Activated CD4-positive, alpha-beta T cell treated with anti-CD3 and anti-CD28 coated beads, Interleukin-2, amount 50 U/mL, for 24 hours (primary cell): ENCODE data around the gene TNFRSF8.
A peak's percentile ranks its signal among the peaks of the same experiment; 100 is the strongest.

Source experiments
- DNase-seq, 2 donors: peaks; one replicate each; pipeline ENCODE4 v3.0.0-alpha.2; 2020; ENCODE audit warnings: low read depth in 1 of 2, low spot score in 1 of 2

TNFRSF8 gene

GRCh38 chr1:12113433-12114339, 50.6 kb downstream of the TNFRSF8 start:
- DNase-seq = no peak

GRCh38 chr1:12114340-12114683, 51.2 kb downstream of the TNFRSF8 start:
- DNase-seq = no peak

- DNase-seq = no peak
Observed at GRCh38 chr1:12114916-12115315, 51.8 kb downstream of the TNFRSF8 start.

- no peak for DNase-seq
Observed at GRCh38 chr1:12121212-12122003, 58.3 kb downstream of the TNFRSF8 start.

GRCh38 chr1:12123172-12123571, 60.1 kb downstream of the TNFRSF8 start:
- no peak for DNase-seq

GRCh38 chr1:12124693-12125421, 61.8 kb downstream of the TNFRSF8 start:
- peak; percentile 74 to 81 for DNase-seq

GRCh38 chr1:12125422-12126355, 62.6 kb downstream of the TNFRSF8 start:
- DNase-seq = no peak

GRCh38 chr1:12126781-12127180, 63.7 kb downstream of the TNFRSF8 start:
- no peak for DNase-seq

- peak in 1 of 2 donors; percentile 57 for DNase-seq
Observed at GRCh38 chr1:12127206-12127810, 64.2 kb downstream of the TNFRSF8 start.

- DNase-seq = no peak
Observed at GRCh38 chr1:12128120-12128519, 65.0 kb downstream of the TNFRSF8 start.

GRCh38 chr1:12129624-12130023, 66.5 kb downstream of the TNFRSF8 start:
- DNase-seq = no peak

GRCh38 chr1:12130466-12131130, 67.5 kb downstream of the TNFRSF8 start:
- no peak for DNase-seq

GRCh38 chr1:12132078-12132477, 69.0 kb downstream of the TNFRSF8 start:
- no peak for DNase-seq

- DNase-seq = no peak
Observed at GRCh38 chr1:12134716-12135115, 71.6 kb downstream of the TNFRSF8 start.

- DNase-seq = no peak
Observed at GRCh38 chr1:12135612-12136011, 72.5 kb downstream of the TNFRSF8 start.

GRCh38 chr1:12136916-12137610, 74.0 kb downstream of the TNFRSF8 start:
- no peak for DNase-seq

- no peak for DNase-seq
Observed at GRCh38 chr1:12138196-12139168, 75.4 kb downstream of the TNFRSF8 start.

GRCh38 chr1:12140016-12140415, 76.9 kb downstream of the TNFRSF8 start:
- DNase-seq = no peak
